Endothelial cell of umbilical vein (primary cell): ENCODE measurements around the gene JPT2. TPM values are rescaled to one million over a fixed set of nuclear protein-coding genes. Genes with fewer than 3 reads are reported as not detected.

ENCODE experiments used
- BruUV-seq: library from RNA; stranded (reverse); fragments of 400-500 nt; replicated peaks from 2 replicates; lab custom pipeline; 2021; lab: Mats Ljungman, UMichigan
- CTCF ChIA-PET: fragments of 300-600, 350-600 bp; sonication (Branson Sonifier 250); formaldehyde crosslinking; loops from one replicate; lab custom pipeline; 2021; ENCODE audit warnings: antibody characterized with exemption, inconsistent platforms; lab: Charles Lee
- POLR2A ChIA-PET: fragments of 300-600, 350-600 bp; sonication (Branson Sonifier 250); formaldehyde crosslinking; loops from one replicate; lab custom pipeline; 2021; ENCODE audit warnings: antibody characterized with exemption, inconsistent platforms; lab: Charles Lee
- DNase-seq: peaks from one replicate; pipeline ENCODE4 v3.0.0-alpha.2; 2011; ENCODE audit warnings: low read depth, low spot score
- FAIRE-seq: peaks from 2 replicates; lab custom pipeline; 2011; peaks lifted over from hg19 to GRCh38; lab: Jason Lieb, UNC
- H2AFZ ChIP-seq: 2 replicates; pipeline ENCODE4 v1.6.0; 2012; ENCODE audit warnings: low read depth, low read length, control low read depth, inconsistent platforms
- H3K27ac ChIP-seq: 2 replicates; pipeline ENCODE4 v1.5.1; 2011; ENCODE audit warnings: low read depth, mild to moderate bottlenecking, control low read depth, low read length, moderate library complexity; ENCODE audit not compliant: insufficient read depth
- H3K27me3 ChIP-seq, 2 experiments: 2 replicates each; pipeline versions ENCODE4 v1.6.0 to v1.6.1; 2011; ENCODE audit warnings: low read length in 2 of 2, mixed read lengths in 1 of 2; ENCODE audit not compliant: control insufficient read depth in 2 of 2, insufficient read depth in 2 of 2
- H3K36me3 ChIP-seq, 2 experiments: 2 replicates in 1 of 2; 3 replicates in 1 of 2; pipeline ENCODE4 v1.5.1; 2011; ENCODE audit warnings: low read length in 2 of 2, mild to moderate bottlenecking in 1 of 2, moderate library complexity in 1 of 2; ENCODE audit not compliant: control insufficient read depth in 2 of 2, insufficient read depth in 2 of 2; ENCODE audit errors: extremely low read depth in 1 of 2
- H3K4me1 ChIP-seq: 3 replicates; pipeline ENCODE4 v1.5.1; 2011; ENCODE audit warnings: mild to moderate bottlenecking, low read length; ENCODE audit not compliant: control insufficient read depth, insufficient read depth; ENCODE audit errors: extremely low read depth
- H3K4me2 ChIP-seq: 2 replicates; pipeline ENCODE4 v1.6.1; 2011; ENCODE audit warnings: low read length, control low read depth, mixed read lengths; ENCODE audit not compliant: insufficient read depth
- H3K4me3 ChIP-seq, 3 experiments: fragments of 200-600 bp in 1 of 3; sonication (generic), shearing (Covaris generic) in 1 of 3; replicated peaks in 1 of 3; 2 replicates each; pipeline ENCODE4 v1.5.1; 2011 to 2016; ENCODE audit warnings: control low read depth in 3 of 3, low read length in 3 of 3, mild to moderate bottlenecking in 2 of 3, inconsistent platforms in 1 of 3, low read depth in 1 of 3, moderate library complexity in 1 of 3; ENCODE audit not compliant: insufficient read depth in 1 of 3
- H3K79me2 ChIP-seq: 2 replicates; pipeline ENCODE4 v1.6.0; 2012; ENCODE audit warnings: low read length, inconsistent platforms; ENCODE audit not compliant: control insufficient read depth, insufficient read depth
- H3K9ac ChIP-seq: replicated peaks from 2 replicates; pipeline ENCODE3; 2011; ENCODE audit warnings: low read length, control low read depth; ENCODE audit not compliant: insufficient read depth; ENCODE audit errors: extremely low read depth
- H3K9me1 ChIP-seq: replicated peaks from 3 replicates; pipeline ENCODE4 v1.6.0; 2011; ENCODE audit warnings: mild to moderate bottlenecking, low read length; ENCODE audit not compliant: control insufficient read depth, insufficient read depth; ENCODE audit errors: extremely low read depth
- H3K9me3 ChIP-seq: replicated peaks from 2 replicates; pipeline ENCODE4 v1.5.1; 2012; ENCODE audit warnings: low read length, inconsistent platforms; ENCODE audit not compliant: control insufficient read depth, insufficient read depth
- H4K20me1 ChIP-seq: replicated peaks from 2 replicates; pipeline ENCODE3; 2011; ENCODE audit warnings: mild to moderate bottlenecking, low read length; ENCODE audit not compliant: control insufficient read depth, insufficient read depth; ENCODE audit errors: extremely low read depth
- CTCF ChIP-seq, 2 donors: IDR thresholded peaks; 1 replicate in 1 of 2; 2 replicates in 1 of 2; pipeline ENCODE4 v1.5.1; 2011; ENCODE audit warnings: low read length in 2 of 2, mild to moderate bottlenecking in 2 of 2, moderate library complexity in 2 of 2, control low read depth in 1 of 2, inconsistent platforms in 1 of 2, low read depth in 1 of 2; ENCODE audit not compliant: insufficient read depth in 1 of 2; ENCODE audit errors: extremely low read depth in 1 of 2
- EZH2 ChIP-seq: IDR thresholded peaks from 2 replicates; pipeline ENCODE4 v1.6.1; 2012; ENCODE audit warnings: borderline replicate concordance, low read depth, mild to moderate bottlenecking, moderate library complexity, low read length, inconsistent platforms; ENCODE audit not compliant: severe bottlenecking
- FOS ChIP-seq: IDR thresholded peaks from 2 replicates; pipeline ENCODE4 v1.6.1; 2011; ENCODE audit warnings: mild to moderate bottlenecking, low read length, moderate library complexity, borderline replicate concordance; ENCODE audit not compliant: insufficient read depth
- GATA2 ChIP-seq: IDR thresholded peaks from 2 replicates; pipeline ENCODE4 v1.7.0; 2011; ENCODE audit warnings: low read depth, mild to moderate bottlenecking, moderate library complexity, mixed read lengths, low read length; ENCODE audit not compliant: insufficient read length, insufficient read depth
- JUN ChIP-seq: IDR thresholded peaks from 2 replicates; pipeline ENCODE4 v1.6.1; 2011; ENCODE audit warnings: borderline replicate concordance, low read depth; ENCODE audit not compliant: insufficient read length, insufficient read depth
- MYC ChIP-seq: IDR thresholded peaks from one replicate; pipeline ENCODE4 v1.6.1; 2011; ENCODE audit warnings: mild to moderate bottlenecking, low read depth, low read length
- POLR2A ChIP-seq: IDR thresholded peaks from 2 replicates; pipeline ENCODE4 v1.6.1; 2012; ENCODE audit warnings: low read depth, mild to moderate bottlenecking, control low read depth, low read length
- POLR2AphosphoS5 ChIP-seq: IDR thresholded peaks from 2 replicates; pipeline ENCODE4 v1.6.1; 2012; ENCODE audit warnings: low read depth, mild to moderate bottlenecking, control low read depth, low read length, moderate library complexity; ENCODE audit not compliant: insufficient read depth
- dilution Hi-C: fragments of 300-500 bp; cut with MboI; formaldehyde crosslinking; loops from one replicate; pipeline ENCODE4 v1.15.0; 2019; ENCODE audit warnings: low sequenced_read_pairs; ENCODE audit not compliant: extremely low pct_ligation_motif_present
- intact Hi-C: fragments of 100-400 bp; cut with micrococcal nuclease; formaldehyde crosslinking; loops from one replicate; pipeline ENCODE4 v1.10.0; 2022
- polyA plus RNA-seq, 4 experiments: library from polyadenylated mRNA; depleted of rRNA in 3 of 4; stranded (reverse) in 3 of 4; unstranded in 1 of 4; fragments of >200 nt; gene quantifications; 2 replicates each; pipeline versions ENCODE4 v1.2.1 to v1.2.3, GENCODE V29; 2011 to 2012; ENCODE audit warnings: missing spikeins in 1 of 4
- total RNA-seq: library from RNA; stranded (reverse); gene quantifications from 2 replicates; pipeline ENCODE4 v1.2.3, GENCODE V29; 2021
- TF ChIP-seq, protein P1 (sequence below): IDR thresholded peaks from 2 replicates; pipeline ENCODE4 v1.6.1; 2011; ENCODE audit not compliant: insufficient read depth, insufficient read length

Gene JPT2
- total and polyA plus RNA-seq, 2 donors (not counting 3 experiments of a cell fraction or from before 2014, with no cell fraction given), result 35.8 to 93.3 TPM

DNA sequence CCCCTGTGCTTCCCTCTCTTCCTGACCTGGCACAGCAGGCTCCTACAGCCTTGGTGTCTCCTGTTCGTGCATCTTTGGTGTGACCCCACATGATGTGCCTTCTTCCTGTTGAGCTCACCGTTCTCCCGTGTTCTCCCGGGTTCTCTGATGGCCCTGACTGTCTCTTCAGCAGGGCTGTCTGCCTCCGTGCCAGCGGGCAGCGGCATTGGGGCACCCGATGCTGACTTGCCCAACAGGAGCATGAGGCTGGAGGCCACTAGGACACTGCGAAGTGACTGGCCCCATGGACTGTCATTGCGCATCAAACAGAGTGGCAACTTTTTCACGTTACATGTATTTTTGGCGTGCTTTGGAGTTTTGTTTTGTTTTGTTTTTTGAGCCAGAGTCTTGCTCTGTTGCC, 43.5 kb upstream of the JPT2 start:
- H3K4me3 ChIP-seq, result no peak overlapping the region
- no peak overlapping the region for H2AFZ ChIP-seq
- H3K4me2 ChIP-seq, result no peak overlapping the region
- no peak overlapping the region for H3K9ac ChIP-seq
- peaks cover 2% of the 10 kb centered on the region for H3K4me1 ChIP-seq
- H3K36me3 ChIP-seq, result peaks cover 20 to 52% of the 10 kb centered on the region in 2 experiments
- peaks cover 33% of the 10 kb centered on the region for H3K79me2 ChIP-seq
- H3K27ac ChIP-seq, result no peak overlapping the region
- FAIRE-seq (no peak), DNase-seq (no peak)
- no peaks in the 10 kb centered on the region for H3K27me3 ChIP-seq
- TF ChIP-seq, protein P1, sequence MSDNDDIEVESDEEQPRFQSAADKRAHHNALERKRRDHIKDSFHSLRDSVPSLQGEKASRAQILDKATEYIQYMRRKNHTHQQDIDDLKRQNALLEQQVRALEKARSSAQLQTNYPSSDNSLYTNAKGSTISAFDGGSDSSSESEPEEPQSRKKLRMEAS, result no peak
- no peak for TF ChIP-seq JUN
- no peak for TF ChIP-seq GATA2
- TF ChIP-seq MYC, result no peak
- no peak for TF ChIP-seq EZH2
- TF ChIP-seq POLR2A, result no peak
- no peak for TF ChIP-seq CTCF (IDR thresholded peaks at IDR 0.05; ENCODE audit: extremely low read depth in 1 of 2, insufficient read depth in 1 of 2, low read depth in 1 of 2, low read length in 2 of 2)
- TF ChIP-seq POLR2AphosphoS5, result no peak
- no peak for TF ChIP-seq FOS
- ChIA-PET CTCF (no interaction called here), POLR2A (no interaction called here)
- H4K20me1 ChIP-seq, result no peaks in the 10 kb centered on the region
- H3K9me3 ChIP-seq, result no peaks in the 10 kb centered on the region
- no TSS peak for BruUV-seq
- dilution Hi-C loops, result no loop called here
- intact Hi-C loops, result no loop called here
- H3K9me1 ChIP-seq, result no peaks in the 10 kb centered on the region
